Osteocyte (in vitro differentiated cells): ENCODE data around the gene NTN4. TPM values are rescaled to one million over a fixed set of nuclear protein-coding genes. Genes with fewer than 3 reads are reported as not detected.
"Not testable (repeated sequence)": the region's sequence is repeated elsewhere in the genome, so short reads cannot be mapped to it uniquely, and the experiment has no call there.

Source experiments
- DNase-seq: peaks from one replicate; pipeline ENCODE4 v3.0.0; 2021; ENCODE audit warnings: mixed read lengths; ENCODE audit not compliant: unreplicated experiment; ENCODE audit errors: extremely low spot score
- H3K27ac Mint-ChIP-seq: one replicate; pipeline ENCODE4 v1.8.0; 2021; ENCODE audit warnings: mild to moderate bottlenecking, mixed read lengths; ENCODE audit not compliant: unreplicated experiment
- H3K27me3 Mint-ChIP-seq: one replicate; pipeline ENCODE4 v1.8.0; 2021; ENCODE audit warnings: mixed read lengths; ENCODE audit not compliant: unreplicated experiment
- H3K36me3 Mint-ChIP-seq: one replicate; pipeline ENCODE4 v1.8.0; 2021; ENCODE audit warnings: mixed read lengths; ENCODE audit not compliant: unreplicated experiment
- H3K4me1 Mint-ChIP-seq: one replicate; pipeline ENCODE4 v1.8.0; 2021; ENCODE audit warnings: mixed read lengths; ENCODE audit not compliant: unreplicated experiment
- H3K4me3 Mint-ChIP-seq: one replicate; pipeline ENCODE4 v1.8.0; 2021; ENCODE audit warnings: mild to moderate bottlenecking, moderate library complexity, mixed read lengths; ENCODE audit not compliant: unreplicated experiment
- H3K9me3 Mint-ChIP-seq: one replicate; pipeline ENCODE4 v1.8.0; 2021; ENCODE audit warnings: mixed read lengths; ENCODE audit not compliant: unreplicated experiment
- total RNA-seq: library from RNA; stranded (reverse); gene quantifications from 2 replicates; pipeline ENCODE4 v1.2.1, GENCODE V29; 2021
- TF ChIP-seq, protein P1 (sequence below): fragments of 200-600 bp; sonication (generic); IDR thresholded peaks from 2 replicates; pipeline ENCODE4 v1.5.0; 2021; ENCODE audit warnings: antibody characterized with exemption, mild to moderate bottlenecking, moderate library complexity

NTN4 gene
- total RNA-seq, 1 donor from 2014 or later = 654 TPM

DNA sequence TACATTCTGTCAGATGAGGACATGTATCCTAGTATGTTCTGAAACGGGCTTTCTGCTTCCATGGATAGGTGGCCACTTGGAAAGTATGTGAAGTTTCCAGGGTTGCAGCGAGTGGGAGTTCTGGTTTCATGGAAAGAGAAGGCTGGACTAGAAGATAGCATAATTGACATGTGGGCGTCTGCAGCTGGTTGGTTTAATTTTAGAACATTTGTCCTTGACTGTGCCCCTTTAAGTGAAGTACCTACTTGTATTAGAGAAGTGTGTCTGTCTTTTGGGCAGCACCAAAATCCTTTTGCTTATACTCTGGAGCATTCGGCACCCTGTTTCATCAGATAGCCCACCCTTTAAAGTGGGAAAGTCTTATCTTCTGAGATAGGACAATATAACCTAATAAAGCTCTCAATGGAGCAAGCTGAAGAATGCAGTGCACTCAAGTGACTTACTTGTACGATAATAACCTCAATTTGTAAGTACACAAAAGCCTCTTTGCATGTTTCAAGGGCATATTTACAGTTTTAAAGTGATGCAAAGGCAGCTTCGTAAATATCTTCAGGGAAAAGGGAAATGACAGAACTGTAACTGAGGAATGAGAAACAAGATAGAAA is 35.2 kb downstream of the NTN4 start:
- Mint-ChIP-seq H3K4me1 (peaks cover 67% of the 10 kb centered on the region), H3K9me3 (peaks cover 7% of the 10 kb centered on the region), H3K36me3 (peaks cover 50% of the 10 kb centered on the region), H3K27me3 (no peaks in the 10 kb centered on the region), H3K27ac (peak overlapping the region; percentile 84), H3K4me3 (no peak overlapping the region)
- no peak for DNase-seq
- TF ChIP-seq, protein P1, sequence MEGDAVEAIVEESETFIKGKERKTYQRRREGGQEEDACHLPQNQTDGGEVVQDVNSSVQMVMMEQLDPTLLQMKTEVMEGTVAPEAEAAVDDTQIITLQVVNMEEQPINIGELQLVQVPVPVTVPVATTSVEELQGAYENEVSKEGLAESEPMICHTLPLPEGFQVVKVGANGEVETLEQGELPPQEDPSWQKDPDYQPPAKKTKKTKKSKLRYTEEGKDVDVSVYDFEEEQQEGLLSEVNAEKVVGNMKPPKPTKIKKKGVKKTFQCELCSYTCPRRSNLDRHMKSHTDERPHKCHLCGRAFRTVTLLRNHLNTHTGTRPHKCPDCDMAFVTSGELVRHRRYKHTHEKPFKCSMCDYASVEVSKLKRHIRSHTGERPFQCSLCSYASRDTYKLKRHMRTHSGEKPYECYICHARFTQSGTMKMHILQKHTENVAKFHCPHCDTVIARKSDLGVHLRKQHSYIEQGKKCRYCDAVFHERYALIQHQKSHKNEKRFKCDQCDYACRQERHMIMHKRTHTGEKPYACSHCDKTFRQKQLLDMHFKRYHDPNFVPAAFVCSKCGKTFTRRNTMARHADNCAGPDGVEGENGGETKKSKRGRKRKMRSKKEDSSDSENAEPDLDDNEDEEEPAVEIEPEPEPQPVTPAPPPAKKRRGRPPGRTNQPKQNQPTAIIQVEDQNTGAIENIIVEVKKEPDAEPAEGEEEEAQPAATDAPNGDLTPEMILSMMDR = no peak

DNA sequence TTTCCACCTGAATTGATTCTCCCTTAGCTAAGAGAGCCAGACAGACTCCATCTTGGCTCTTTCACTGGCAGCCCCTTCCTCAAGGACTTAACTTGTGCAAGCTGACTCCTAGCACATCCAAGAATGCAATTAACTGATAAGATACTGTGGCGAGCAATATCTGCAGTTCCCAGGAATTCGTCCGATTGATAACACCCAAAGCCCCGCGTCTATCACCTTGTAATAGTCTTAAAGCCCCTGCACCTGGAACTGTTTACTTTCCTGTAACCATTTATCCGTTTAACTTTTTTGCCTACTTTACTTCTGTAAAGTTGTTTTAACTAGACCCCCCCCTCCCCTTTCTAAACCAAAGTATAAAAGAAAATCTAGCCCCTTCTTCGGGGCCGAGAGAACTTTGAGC is 44.5 kb downstream of the NTN4 start:
- not testable (repeated sequence) for DNase-seq, H3K4me3 Mint-ChIP-seq, H3K27me3 Mint-ChIP-seq
- peaks cover 12% of the 10 kb centered on the region for H3K9me3 Mint-ChIP-seq
- peaks cover 40% of the 10 kb centered on the region for H3K4me1 Mint-ChIP-seq
- H3K36me3 Mint-ChIP-seq = peaks cover 52% of the 10 kb centered on the region
- H3K27ac Mint-ChIP-seq = peak overlapping the region; percentile 71

DNA sequence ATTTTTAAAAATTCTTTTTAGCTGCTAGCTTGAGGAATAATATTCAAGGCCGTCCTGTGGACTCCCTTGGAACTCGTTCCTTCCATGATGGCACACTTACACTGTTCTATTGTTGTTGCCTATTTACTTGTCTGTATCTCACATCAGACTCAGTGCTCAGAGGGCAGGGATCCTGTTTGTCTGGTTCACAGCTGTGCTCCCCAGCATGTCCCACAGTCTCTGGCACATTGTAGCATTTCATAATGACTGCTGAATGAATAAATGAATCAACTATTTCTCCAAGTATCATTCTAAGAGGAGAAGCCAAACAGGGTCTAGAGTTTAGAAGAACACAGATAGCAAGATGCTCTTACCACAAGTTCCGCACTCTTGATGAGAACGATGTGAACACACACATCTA is 48.0 kb downstream of the NTN4 start:
- Mint-ChIP-seq H3K4me1 (peaks cover 54% of the 10 kb centered on the region), H3K36me3 (peaks cover 79% of the 10 kb centered on the region), H3K4me3 (no peak overlapping the region), H3K27me3 (no peaks in the 10 kb centered on the region), H3K9me3 (peaks cover 12% of the 10 kb centered on the region), H3K27ac (peak overlapping the region; percentile 91)
- DNase-seq = no peak
- TF ChIP-seq, protein P1 = no peak

DNA sequence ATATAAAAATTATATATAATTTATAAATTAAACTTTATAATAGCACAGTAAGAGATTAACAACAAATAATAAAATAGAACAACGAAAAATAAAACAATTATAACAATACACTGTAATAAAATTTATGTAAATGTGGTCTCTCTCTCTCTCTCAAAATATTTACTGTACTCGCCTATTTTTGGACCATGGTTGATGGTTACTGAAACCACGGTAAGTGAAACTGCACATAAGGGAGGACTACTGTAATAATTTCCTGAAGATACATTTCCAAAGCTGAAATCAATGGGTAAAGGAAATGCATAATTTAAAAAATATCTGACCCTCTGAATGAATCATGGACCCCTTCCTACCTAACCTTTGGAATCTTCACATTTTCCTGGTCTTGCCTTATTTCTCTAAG is 48.9 kb downstream of the NTN4 start:
- H3K4me3 Mint-ChIP-seq = peak overlapping the region; percentile 18
- H3K27me3 Mint-ChIP-seq = no peaks in the 10 kb centered on the region
- peaks cover 81% of the 10 kb centered on the region for H3K36me3 Mint-ChIP-seq
- TF ChIP-seq, protein P1 = no peak
- peaks cover 61% of the 10 kb centered on the region for H3K4me1 Mint-ChIP-seq
- H3K9me3 Mint-ChIP-seq = peaks cover 12% of the 10 kb centered on the region
- no peak for DNase-seq
- peak overlapping the region; percentile 88 for H3K27ac Mint-ChIP-seq

DNA sequence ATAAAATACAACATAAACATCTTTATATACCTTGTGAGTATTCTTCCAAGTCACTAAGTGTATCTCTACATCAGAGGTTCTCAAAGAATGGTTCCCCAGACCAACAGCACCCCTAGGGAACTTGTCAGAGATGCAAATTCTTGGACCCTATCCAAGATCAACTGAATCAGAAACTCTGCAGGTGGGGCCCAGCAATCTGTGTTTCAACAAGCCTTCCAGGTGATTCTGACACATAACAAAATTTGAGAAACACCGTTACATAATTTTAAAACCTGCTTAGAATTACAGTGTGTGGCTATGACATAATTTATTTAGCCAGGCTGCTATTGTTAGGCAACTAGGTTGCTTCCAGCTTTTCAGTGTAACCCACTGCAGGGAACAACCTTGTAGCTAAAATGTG is 49.8 kb downstream of the NTN4 start:
- TF ChIP-seq, protein P1 = no peak
- H3K4me3 Mint-ChIP-seq = no peak overlapping the region
- H3K9me3 Mint-ChIP-seq = peaks cover 9% of the 10 kb centered on the region
- peak overlapping the region; percentile 93 for H3K27ac Mint-ChIP-seq
- peaks cover 65% of the 10 kb centered on the region for H3K4me1 Mint-ChIP-seq
- no peak for DNase-seq
- H3K27me3 Mint-ChIP-seq = no peaks in the 10 kb centered on the region
- peaks cover 75% of the 10 kb centered on the region for H3K36me3 Mint-ChIP-seq
